ENCODE results near the gene CDH11.

- TF ChIP-seq CTCF (IDR thresholded peaks at IDR 0.05) (no peak), ZFX (IDR thresholded peaks at IDR 0.05; ENCODE audit: borderline replicate concordance) (no peak)
Observed at GRCh38 chr16:65015599-65015998, 106.3 kb downstream of the CDH11 start.

Data from 22Rv1 (cell line).